PC-3 (cell line): ENCODE results near the gene VAPA.

Source experiments
- EZH2 ChIP-seq: fragments of 300-600 bp; sonication (generic); IDR thresholded peaks from one replicate; pipeline ENCODE4 v1.6.1; 2017; ENCODE audit warnings: antibody characterized with exemption, mild to moderate bottlenecking, low read length; ENCODE audit not compliant: unreplicated experiment
- TF ChIP-seq, protein P1 (sequence below): fragments of 300-600 bp; sonication (generic); conservative IDR thresholded peaks from 2 replicates; pipeline ENCODE4 v1.5.1; 2017; ENCODE audit warnings: antibody characterized with exemption, low read depth, mild to moderate bottlenecking, low read length

- no peak for TF ChIP-seq EZH2
- TF ChIP-seq, protein P1, sequence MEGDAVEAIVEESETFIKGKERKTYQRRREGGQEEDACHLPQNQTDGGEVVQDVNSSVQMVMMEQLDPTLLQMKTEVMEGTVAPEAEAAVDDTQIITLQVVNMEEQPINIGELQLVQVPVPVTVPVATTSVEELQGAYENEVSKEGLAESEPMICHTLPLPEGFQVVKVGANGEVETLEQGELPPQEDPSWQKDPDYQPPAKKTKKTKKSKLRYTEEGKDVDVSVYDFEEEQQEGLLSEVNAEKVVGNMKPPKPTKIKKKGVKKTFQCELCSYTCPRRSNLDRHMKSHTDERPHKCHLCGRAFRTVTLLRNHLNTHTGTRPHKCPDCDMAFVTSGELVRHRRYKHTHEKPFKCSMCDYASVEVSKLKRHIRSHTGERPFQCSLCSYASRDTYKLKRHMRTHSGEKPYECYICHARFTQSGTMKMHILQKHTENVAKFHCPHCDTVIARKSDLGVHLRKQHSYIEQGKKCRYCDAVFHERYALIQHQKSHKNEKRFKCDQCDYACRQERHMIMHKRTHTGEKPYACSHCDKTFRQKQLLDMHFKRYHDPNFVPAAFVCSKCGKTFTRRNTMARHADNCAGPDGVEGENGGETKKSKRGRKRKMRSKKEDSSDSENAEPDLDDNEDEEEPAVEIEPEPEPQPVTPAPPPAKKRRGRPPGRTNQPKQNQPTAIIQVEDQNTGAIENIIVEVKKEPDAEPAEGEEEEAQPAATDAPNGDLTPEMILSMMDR, result no peak
Observed at GRCh38 chr18:9886005-9886348, 27.8 kb upstream of the VAPA start.
